Bronchial smooth muscle cell (primary cell): Measurements from ENCODE around the gene SCAMP3. TPM values are rescaled to one million over a fixed set of nuclear protein-coding genes. Genes with fewer than 3 reads are reported as not detected.

Source experiments
- total RNA-seq: library from RNA; depleted of rRNA; stranded (reverse); fragments of >200 nt; gene quantifications from 2 replicates; pipeline ENCODE4 v1.2.1, GENCODE V29; 2014

SCAMP3 gene
- total RNA-seq: 18.5 and 28.5 TPM in 2 replicates

GRCh38 chr1:155261852-155262673, at the start of gene SCAMP3:
TSS of gene SCAMP3 (minus strand) at chr1:155262360. CDS start at chr1:155262151, 209 bp downstream.

GRCh38 chr1:155308493-155309422, 46.6 kb upstream of the SCAMP3 start, which contains the start of gene FDPS:
TSS of gene FDPS (plus strand) at chr1:155308866. CDS start at chr1:155309790, 924 bp downstream.

DNA sequence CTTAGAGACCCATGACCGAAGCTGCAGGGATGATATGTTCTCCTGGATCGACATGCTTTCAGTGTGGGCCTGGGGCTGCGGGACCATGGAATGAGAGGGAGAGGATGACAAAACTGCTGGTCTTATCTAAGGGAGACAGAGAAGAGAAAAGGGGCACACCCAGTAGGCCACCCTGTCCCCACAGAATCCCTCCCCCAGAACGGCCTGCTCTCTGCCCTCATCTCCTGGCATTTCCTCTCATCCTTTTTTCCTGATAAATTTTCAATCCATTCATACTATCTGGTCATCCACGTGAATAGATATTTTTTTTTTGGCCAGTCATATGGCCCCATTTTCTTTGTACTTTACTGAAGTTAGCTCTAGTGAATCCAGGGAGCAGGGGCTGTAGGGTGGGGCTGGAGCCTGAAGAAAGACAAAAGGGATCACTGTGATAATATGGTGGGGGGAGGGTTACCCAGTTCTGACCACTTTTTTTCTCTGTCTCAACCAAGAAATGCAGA, 39.2 kb upstream of the SCAMP3 start, which contains the start of gene PKLR:
PKLR (minus strand) TSS at position 97 of the 500 bp plus-strand sequence; CDS start at position 54, 43 bp downstream.

GRCh38 chr1:155277070-155277901, 15.1 kb upstream of the SCAMP3 start, which contains the start of gene HCN3:
TSS of gene HCN3 (plus strand) at chr1:155277463. CDS start at chr1:155277591, 128 bp downstream.

DNA sequence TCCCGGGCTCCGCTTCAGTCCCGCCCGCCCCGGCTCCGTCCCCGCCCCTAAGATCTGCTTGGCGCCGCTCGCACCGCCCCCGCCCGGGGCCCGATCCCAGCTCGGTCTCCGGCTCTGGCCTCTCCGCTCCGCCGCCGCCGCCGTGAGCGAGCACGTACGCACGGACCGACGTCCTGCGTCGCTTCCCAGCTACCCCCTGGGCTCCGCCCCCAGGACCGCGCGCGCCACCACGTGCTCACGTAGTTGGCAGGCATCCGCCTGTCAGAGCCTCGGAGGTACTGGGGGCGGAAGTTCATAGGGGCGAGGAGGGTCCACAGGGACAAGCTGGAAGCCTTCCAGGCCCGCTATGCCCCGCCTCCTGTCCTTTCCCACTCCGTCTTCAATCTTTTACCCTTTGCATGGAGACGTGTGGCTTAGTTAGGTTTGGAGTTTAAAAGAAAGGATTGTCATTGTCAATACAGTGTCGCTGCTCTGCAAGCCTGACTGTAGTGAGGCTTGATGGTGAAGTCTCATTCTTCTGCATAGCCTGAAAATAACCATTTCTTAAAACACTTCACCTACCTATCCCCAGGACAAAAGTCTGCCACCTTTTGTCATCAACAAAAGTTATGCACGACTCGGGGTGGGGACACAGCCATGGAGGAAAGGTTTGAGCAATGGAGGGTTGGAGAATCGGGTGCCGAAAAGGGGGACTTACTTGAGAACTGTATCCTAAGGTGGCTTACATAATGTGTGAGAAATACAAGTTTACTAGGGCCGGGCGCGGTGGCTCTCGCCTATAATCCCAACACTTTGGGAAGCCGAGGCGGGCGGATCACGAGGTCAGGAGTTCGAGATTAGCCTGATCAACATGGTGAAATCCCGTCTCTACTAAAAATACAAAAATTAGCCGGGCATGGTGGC, 11.4 kb upstream of the SCAMP3 start, which contains the start of gene CLK2:
CLK2 (minus strand) TSS at position 162 of the 903 bp plus-strand sequence. CDS start 2,527 bp downstream, outside the sequence.

GRCh38 chr1:155255243-155256007, 6.7 kb downstream of the SCAMP3 start, which contains the start of gene ENTREP3:
TSS of gene ENTREP3 (minus strand) at chr1:155255483. CDS start at chr1:155254877, 606 bp downstream.

DNA sequence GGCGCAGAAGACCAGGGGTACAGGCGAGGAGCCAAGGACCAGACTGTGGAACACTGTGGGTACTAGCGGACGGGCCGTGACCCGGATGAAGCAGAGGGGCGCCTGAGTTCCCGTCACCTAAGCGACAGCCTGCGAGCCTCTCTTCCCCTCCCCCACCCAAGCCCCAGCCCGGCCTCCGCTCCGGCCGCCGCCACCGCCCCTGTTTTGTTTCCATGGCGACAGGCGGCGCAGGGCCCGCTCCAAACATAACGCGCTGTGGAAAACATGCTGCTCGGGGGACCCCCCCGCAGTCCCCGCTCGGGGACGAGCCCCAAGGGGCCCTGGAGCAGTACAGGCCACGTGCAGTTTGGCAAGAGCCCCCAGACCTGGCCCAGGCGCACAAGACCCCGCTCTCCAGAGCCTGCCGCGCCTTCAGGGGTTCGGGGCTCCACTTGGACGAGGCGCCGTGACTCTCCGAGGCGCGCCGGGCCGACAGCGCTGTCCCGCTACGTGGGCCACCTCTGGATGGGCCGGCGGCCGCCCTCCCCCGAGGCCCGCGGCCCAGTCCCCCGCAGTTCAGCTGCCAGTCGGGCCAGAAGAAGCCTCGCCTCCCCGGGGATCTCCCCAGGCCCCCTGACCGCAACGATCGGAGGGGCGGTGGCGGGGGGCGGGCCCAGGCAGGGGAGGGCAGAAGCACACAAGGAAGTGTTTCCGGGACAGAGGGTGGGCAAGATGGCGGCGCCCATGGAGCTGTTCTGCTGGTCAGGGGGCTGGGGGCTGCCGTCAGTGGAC, 53.4 kb downstream of the SCAMP3 start, which contains the start of gene MTX1:
MTX1 (plus strand) TSS at position 155 of the 771 bp plus-strand sequence; CDS start at position 265, 110 bp downstream.

GRCh38 chr1:155207806-155208540, 54.2 kb downstream of the SCAMP3 start, which contains the start of gene THBS3:
TSS of gene THBS3 (minus strand) at chr1:155207897. CDS start at chr1:155207876, 21 bp downstream.

Other genes with a start within 250 kb of the SCAMP3 start
- gene DCST2, start 228.6 kb downstream of the SCAMP3 start, total RNA-seq: 0.09 TPM in 1 of 2 replicates, not detected in the other
- gene DCST1, start 228.5 kb downstream of the SCAMP3 start, total RNA-seq: not detected in 2 replicates
- gene ADAM15, start 211.0 kb downstream of the SCAMP3 start, total RNA-seq: 38.8 and 55.6 TPM in 2 replicates
- 2.4 and 3.6 TPM in 2 replicates for gene EFNA4, start 198.6 kb downstream of the SCAMP3 start, total RNA-seq
- gene EFNA3, start 183.5 kb downstream of the SCAMP3 start, total RNA-seq: 0.79 and 1.1 TPM in 2 replicates
- gene EFNA1, start 134.5 kb downstream of the SCAMP3 start, total RNA-seq: 0.86 and 1.3 TPM in 2 replicates
- 16.6 and 27.6 TPM in 2 replicates for gene SLC50A1, start 126.5 kb downstream of the SCAMP3 start, total RNA-seq
- gene DPM3, start 121.8 kb downstream of the SCAMP3 start, total RNA-seq: 63.7 and 65.9 TPM in 2 replicates
- gene KRTCAP2, start 89.1 kb downstream of the SCAMP3 start, total RNA-seq: 82.6 and 100 TPM in 2 replicates
- gene TRIM46, start 88.5 kb downstream of the SCAMP3 start, total RNA-seq: 3.5 and 5.2 TPM in 2 replicates
- 34.0 and 42.0 TPM in 2 replicates for gene THBS3, start 54.5 kb downstream of the SCAMP3 start, total RNA-seq
- gene MTX1, start 53.7 kb downstream of the SCAMP3 start, total RNA-seq: 31.9 and 37.7 TPM in 2 replicates
- 4.5 and 5.5 TPM in 2 replicates for gene ENTREP3, start 6.9 kb downstream of the SCAMP3 start, total RNA-seq
- gene CLK2, start 11.1 kb upstream of the SCAMP3 start, total RNA-seq: 26.2 and 41.5 TPM in 2 replicates
- gene HCN3, start 15.1 kb upstream of the SCAMP3 start, total RNA-seq: 0.95 and 3.2 TPM in 2 replicates
- gene PKLR, start 39.1 kb upstream of the SCAMP3 start, total RNA-seq: under 0.01 and 0.16 TPM in 2 replicates
- gene FDPS, start 46.5 kb upstream of the SCAMP3 start, total RNA-seq: 132 and 244 TPM in 2 replicates
- gene RUSC1, start 58.5 kb upstream of the SCAMP3 start, total RNA-seq: 8.7 and 11.5 TPM in 2 replicates